AG10803 (cell line): ENCODE data around the gene IDUA.

ENCODE experiments used
- DNase-seq: peaks from one replicate; pipeline ENCODE4 v3.0.0; 2010; ENCODE audit warnings: low read depth
- H3K4me3 ChIP-seq: 2 replicates; pipeline ENCODE4 v1.5.1; 2011; ENCODE audit warnings: mild to moderate bottlenecking, low read length, control low read depth
- CTCF ChIP-seq: conservative IDR thresholded peaks from 2 replicates; pipeline ENCODE4 v1.5.1; 2011; ENCODE audit warnings: mild to moderate bottlenecking, low read length, control low read depth, inconsistent platforms

Gene IDUA

GRCh38 chr4:987624-988513 is 1.0 kb downstream of the IDUA start:
- DNase-seq = peak; percentile 52
- TF ChIP-seq CTCF = no peak
- peak overlapping the region; percentile 83 for H3K4me3 ChIP-seq

GRCh38 chr4:988726-989721 is 2.2 kb downstream of the IDUA start:
- DNase-seq = no peak
- H3K4me3 ChIP-seq = no peak overlapping the region
- no peak for TF ChIP-seq CTCF

- no peak for DNase-seq
- H3K4me3 ChIP-seq = no peak overlapping the region
- no peak for TF ChIP-seq CTCF
Observed at GRCh38 chr4:989722-990471, 3.1 kb downstream of the IDUA start.

- no peak for TF ChIP-seq CTCF
- H3K4me3 ChIP-seq = no peak overlapping the region
- no peak for DNase-seq
Observed at GRCh38 chr4:990746-991367, 4.0 kb downstream of the IDUA start.

- TF ChIP-seq CTCF = no peak
- DNase-seq = no peak
- H3K4me3 ChIP-seq = no peak overlapping the region
Observed at GRCh38 chr4:991451-992296, 4.8 kb downstream of the IDUA start.
